ENCODE data around the gene PRG3. TPM values are rescaled to one million over a fixed set of nuclear protein-coding genes. Genes with fewer than 3 reads are reported as not detected.
A peak's percentile ranks its signal among the peaks of the same experiment; 100 is the strongest.
"Not testable (repeated sequence)": the region's sequence is repeated elsewhere in the genome, so short reads cannot be mapped to it uniquely, and the experiment has no call there.

PRG3 gene
- total RNA-seq, 1 donor from 2014 or later = 5.5 TPM

DNA sequence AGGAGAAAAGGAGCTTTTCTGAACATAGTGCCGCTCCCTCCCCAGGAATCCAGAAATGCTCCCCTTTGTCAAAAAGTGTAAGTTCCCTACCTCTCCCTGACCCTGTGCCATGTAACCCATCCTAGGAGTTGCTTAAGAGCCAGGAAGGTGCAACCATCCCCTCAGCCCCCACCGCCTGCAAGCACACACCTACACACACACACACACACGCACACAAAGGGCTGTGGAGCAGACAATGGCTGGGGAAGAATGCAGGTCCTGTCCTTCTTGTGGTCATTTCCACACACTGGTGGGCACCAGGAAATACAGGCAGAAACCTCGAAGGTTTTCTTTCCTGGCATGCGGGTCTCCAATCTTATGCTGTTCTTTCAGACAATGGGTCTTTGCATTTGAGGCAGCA, 41.6 kb downstream of the PRG3 start:
- DNase-seq (ENCODE audit: low spot score) = no peak

GRCh38 chr11:57338142-57338541, 42.8 kb downstream of the PRG3 start, which contains the start of gene P2RX3:
TSS of gene P2RX3 (plus strand) at chr11:57338352. CDS start at chr11:57338551, 199 bp downstream.
- peak; percentile 57 for DNase-seq (ENCODE audit: low spot score)

- not testable (repeated sequence) for DNase-seq (ENCODE audit: low spot score)
These were observed 44.1 kb downstream of the PRG3 start for GRCh38 chr11:57336856-57337255.

DNA sequence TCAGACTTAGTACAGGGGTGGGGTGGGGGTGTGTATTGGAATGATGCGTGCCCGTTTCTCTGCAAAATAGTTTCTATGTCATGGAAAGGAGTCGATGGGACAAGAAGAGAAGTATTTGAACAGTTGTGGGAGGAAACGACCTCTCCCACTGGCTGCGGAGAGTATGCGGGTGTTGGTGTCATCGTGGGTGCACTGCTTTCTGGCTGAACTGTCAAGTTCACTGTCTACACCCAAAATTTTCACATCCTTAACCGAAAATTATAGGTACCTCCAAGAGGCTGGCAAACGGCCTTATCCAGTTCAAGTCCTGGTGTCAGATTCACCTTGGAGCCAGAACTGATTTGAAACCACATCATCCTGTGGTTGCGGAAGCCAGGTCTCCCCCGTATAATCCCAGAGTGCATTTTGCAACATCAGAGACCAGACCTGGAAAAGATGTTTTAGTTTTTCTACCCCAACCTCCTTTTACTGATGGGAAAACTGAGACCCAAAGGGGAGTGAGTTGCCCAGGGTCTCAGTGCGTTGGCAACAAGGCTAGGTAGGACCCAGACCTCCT, 44.8 kb downstream of the PRG3 start:
- DNase-seq (ENCODE audit: low spot score) = no peak

GRCh38 chr11:57335343-57336110, 45.4 kb downstream of the PRG3 start, which contains the start of gene SSRP1:
TSS of gene SSRP1 (minus strand) at chr11:57335892. CDS start at chr11:57335121, 771 bp downstream.
- peak; percentile 91 for DNase-seq (ENCODE audit: low spot score)

DNA sequence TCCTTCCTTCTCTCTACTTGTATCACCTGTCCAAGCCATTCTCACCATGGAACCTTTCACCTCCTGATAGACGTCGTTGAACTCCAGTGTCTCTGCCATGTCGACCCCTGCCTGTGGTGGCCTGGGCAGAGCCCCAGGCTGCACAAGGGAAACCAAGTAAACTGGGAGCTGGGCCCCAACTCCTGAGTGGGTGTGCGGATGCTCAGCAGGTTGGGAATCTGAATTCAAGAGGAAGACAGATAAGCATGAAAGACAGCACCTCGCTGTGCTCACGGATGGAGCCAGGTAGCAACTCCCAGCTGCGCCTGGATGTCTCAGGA, 46.0 kb downstream of the PRG3 start:
- no peak for DNase-seq (ENCODE audit: low spot score)

DNA sequence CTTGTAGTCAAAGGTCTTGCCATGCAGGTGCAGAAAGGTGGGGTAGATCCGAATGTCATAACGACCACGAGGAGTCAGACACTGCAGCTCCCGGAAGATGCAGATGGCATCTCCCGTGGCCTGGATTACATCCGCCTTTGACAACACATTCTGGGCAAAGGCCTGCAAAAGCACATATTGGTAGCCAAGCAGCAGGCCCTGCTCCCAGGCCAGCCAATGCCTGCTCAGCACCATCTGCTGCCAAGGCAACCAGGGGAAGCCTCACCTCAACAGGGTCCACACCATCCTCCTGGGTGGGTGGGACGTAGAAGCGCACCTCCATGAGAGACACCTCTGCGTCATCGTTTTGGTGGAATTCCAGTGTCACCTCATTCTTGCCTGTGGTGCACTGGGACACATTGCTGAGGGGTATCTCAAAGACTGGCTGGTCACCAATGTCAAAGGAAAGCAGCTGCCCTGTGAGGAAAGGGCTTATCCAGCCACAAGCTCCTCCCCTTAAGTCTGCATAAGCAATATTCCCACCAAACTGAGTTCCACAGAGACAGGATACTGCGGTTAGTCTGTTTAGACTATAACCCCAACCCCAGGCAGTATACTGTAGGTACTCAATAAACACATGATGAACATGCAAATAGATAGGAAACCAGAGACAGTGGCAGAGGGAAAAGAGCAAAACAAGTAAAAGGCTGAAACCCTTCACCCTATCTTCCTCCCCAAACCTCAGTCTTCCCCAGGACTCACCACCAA, 48.1 kb downstream of the PRG3 start:
- no peak for DNase-seq (ENCODE audit: low spot score)

GRCh38 chr11:57331720-57332119, 49.2 kb downstream of the PRG3 start:
- no peak for DNase-seq (ENCODE audit: low spot score)

- DNase-seq (ENCODE audit: low spot score) = no peak
These were observed 50.9 kb downstream of the PRG3 start for GRCh38 chr11:57330029-57330428.

DNA sequence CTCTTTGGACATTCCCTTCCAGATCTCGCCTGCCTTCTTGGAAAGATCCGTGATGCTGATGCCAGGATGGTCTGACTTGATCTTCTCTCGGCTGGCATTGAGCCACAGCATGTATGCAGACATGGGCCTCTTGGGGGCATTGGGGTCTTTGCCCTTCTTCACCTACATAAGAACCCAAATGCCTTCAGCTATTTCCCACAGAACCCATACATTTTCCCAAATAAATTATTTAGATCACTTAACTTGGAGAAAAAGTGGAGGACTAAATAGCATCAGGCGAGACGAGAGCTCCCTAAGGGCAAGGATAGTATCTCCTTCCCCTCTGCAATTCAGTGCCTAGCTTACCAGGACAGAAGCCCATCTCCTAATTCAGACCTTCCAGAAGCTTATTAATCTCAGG, 53.2 kb downstream of the PRG3 start:
- DNase-seq (ENCODE audit: low spot score) = no peak

Other genes with a start within 250 kb of the PRG3 start
- gene LRRC55, start 199.2 kb downstream of the PRG3 start, total RNA-seq (ENCODE audit: insufficient read depth, low replicate concordance) = 1.2 TPM
- gene APLNR, start 143.9 kb downstream of the PRG3 start, total RNA-seq (ENCODE audit: insufficient read depth, low replicate concordance) = 1.7 TPM
- gene TNKS1BP1, start 56.2 kb downstream of the PRG3 start, total RNA-seq (ENCODE audit: insufficient read depth, low replicate concordance) = 86.4 TPM
- gene SSRP1, start 45.3 kb downstream of the PRG3 start, total RNA-seq (ENCODE audit: insufficient read depth, low replicate concordance) = 54.7 TPM
- not detected for gene P2RX3, start 42.8 kb downstream of the PRG3 start, total RNA-seq (ENCODE audit: insufficient read depth, low replicate concordance)
- gene PRG2, start 9.5 kb upstream of the PRG3 start, total RNA-seq (ENCODE audit: insufficient read depth, low replicate concordance) = 3.1 TPM
- gene SLC43A3, start 46.0 kb upstream of the PRG3 start, total RNA-seq (ENCODE audit: insufficient read depth, low replicate concordance) = 57.5 TPM
- gene RTN4RL2, start 79.4 kb upstream of the PRG3 start, total RNA-seq (ENCODE audit: insufficient read depth, low replicate concordance) = not detected
- 12.5 TPM for gene SLC43A1, start 134.6 kb upstream of the PRG3 start, total RNA-seq (ENCODE audit: insufficient read depth, low replicate concordance)
- gene TIMM10, start 149.6 kb upstream of the PRG3 start, total RNA-seq (ENCODE audit: insufficient read depth, low replicate concordance) = 7.0 TPM
- not detected for gene SMTNL1, start 156.4 kb upstream of the PRG3 start, total RNA-seq (ENCODE audit: insufficient read depth, low replicate concordance)
- gene UBE2L6, start 186.5 kb upstream of the PRG3 start, total RNA-seq (ENCODE audit: insufficient read depth, low replicate concordance) = 26.5 TPM
- 31.8 TPM for gene SERPING1, start 216.5 kb upstream of the PRG3 start, total RNA-seq (ENCODE audit: insufficient read depth, low replicate concordance)

Data from umbilical cord (tissue), 2 donors.